ENCODE data around the gene CHST9. TPM values are rescaled to one million over a fixed set of nuclear protein-coding genes. Genes with fewer than 3 reads are reported as not detected.
"Not testable (repeated sequence)": the region's sequence is repeated elsewhere in the genome, so short reads cannot be mapped to it uniquely, and the experiment has no call there.

Gene CHST9
- polyA plus RNA-seq, 3 donors = not detected

- Histone ChIP-seq H3K4me3 (replicated peaks in 1 of 3; ENCODE audit: low read depth in 2 of 3, low read length in 3 of 3) (no peak overlapping the region), H3K9me3 (replicated peaks in 1 of 2; ENCODE audit: control insufficient read depth in 1 of 2, insufficient read depth in 1 of 2, low read length in 2 of 2) (no peaks in the 10 kb centered on the region), H3K27me3 (ENCODE audit: control insufficient read depth in 2 of 2, insufficient read depth in 2 of 2, low read length in 2 of 2) (no peaks in the 10 kb centered on the region), H3K36me3 (replicated peaks in 1 of 2; ENCODE audit: control insufficient read depth in 1 of 2, insufficient read depth in 2 of 2, low read length in 2 of 2) (no peaks in the 10 kb centered on the region), H2AFZ (ENCODE audit: insufficient read depth, low read depth, low read length, poor library complexity, severe bottlenecking) (no peak overlapping the region), H3K4me2 (replicated peaks; ENCODE audit: extremely low read depth, low read length, poor library complexity, severe bottlenecking) (no peak overlapping the region), H4K20me1 (ENCODE audit: insufficient read depth, low read length) (no peaks in the 10 kb centered on the region), H3K27ac (ENCODE audit: low read depth in 1 of 2, low read length in 2 of 2) (no peak overlapping the region), H3K79me2 (ENCODE audit: insufficient read depth, low read length) (no peaks in the 10 kb centered on the region), H3K4me1 (ENCODE audit: control insufficient read depth in 1 of 2, insufficient read depth in 2 of 2, low read length in 2 of 2) (no peaks in the 10 kb centered on the region), H3K9ac (ENCODE audit: insufficient read depth, low read length, poor library complexity, severe bottlenecking) (no peak overlapping the region)
- no peaks in the 10 kb centered on the region for H3K36me3 Mint-ChIP-seq
- 40% methylated on average over 1 of the region's 1 CpG for WGBS (ENCODE audit: insufficient coverage)
- peaks cover 0 to 4% (median 0%) of the 10 kb centered on the region in 3 donors for H3K27me3 Mint-ChIP-seq (ENCODE audit: low read depth in 3 of 3)
- no peak overlapping the region for H3K27ac Mint-ChIP-seq
- no peak for TF ChIP-seq CTCF (IDR thresholded peaks at IDR 0.05)
- intact Hi-C loops (cut with micrococcal nuclease) = no loop called here
- no peak overlapping the region for H3K4me3 Mint-ChIP-seq
- peaks cover 0 to 6% (median 2%) of the 10 kb centered on the region in 7 donors for H3K9me3 Mint-ChIP-seq
- peaks cover 7% of the 10 kb centered on the region for H3K4me1 Mint-ChIP-seq
- DNase-seq = no peak
Observed at GRCh38 chr18:26930630-26931029, 254.5 kb downstream of the CHST9 start.

GRCh38 chr18:26928670-26929313 lies 256.3 kb downstream of the CHST9 start:
- H3K27me3 Mint-ChIP-seq (ENCODE audit: low read depth in 3 of 3) = peaks cover 0 to 6% (median 0%) of the 10 kb centered on the region in 3 donors
- peaks cover 0 to 2% (median under 1%) of the 10 kb centered on the region in 7 donors for H3K9me3 Mint-ChIP-seq
- H3K4me1 Mint-ChIP-seq = peaks cover 7% of the 10 kb centered on the region
- TF ChIP-seq CTCF (IDR thresholded peaks at IDR 0.05) = no peak
- intact Hi-C loops (cut with micrococcal nuclease) = no loop called here
- no peak overlapping the region for H3K4me3 Mint-ChIP-seq
- Histone ChIP-seq H3K79me2 (ENCODE audit: insufficient read depth, low read length) (no peaks in the 10 kb centered on the region), H3K36me3 (replicated peaks in 1 of 2; ENCODE audit: control insufficient read depth in 1 of 2, insufficient read depth in 2 of 2, low read length in 2 of 2) (no peaks in the 10 kb centered on the region), H3K27ac (ENCODE audit: low read depth in 1 of 2, low read length in 2 of 2) (no peak overlapping the region), H3K9me3 (replicated peaks in 1 of 2; ENCODE audit: control insufficient read depth in 1 of 2, insufficient read depth in 1 of 2, low read length in 2 of 2) (no peaks in the 10 kb centered on the region), H2AFZ (ENCODE audit: insufficient read depth, low read depth, low read length, poor library complexity, severe bottlenecking) (no peak overlapping the region), H3K4me3 (replicated peaks in 1 of 3; ENCODE audit: low read depth in 2 of 3, low read length in 3 of 3) (no peak overlapping the region), H3K4me2 (replicated peaks; ENCODE audit: extremely low read depth, low read length, poor library complexity, severe bottlenecking) (no peak overlapping the region), H3K4me1 (ENCODE audit: control insufficient read depth in 1 of 2, insufficient read depth in 2 of 2, low read length in 2 of 2) (no peaks in the 10 kb centered on the region), H4K20me1 (ENCODE audit: insufficient read depth, low read length) (no peaks in the 10 kb centered on the region), H3K27me3 (ENCODE audit: control insufficient read depth in 2 of 2, insufficient read depth in 2 of 2, low read length in 2 of 2) (no peaks in the 10 kb centered on the region), H3K9ac (ENCODE audit: insufficient read depth, low read length, poor library complexity, severe bottlenecking) (no peak overlapping the region)
- 100% methylated on average over 1 of the region's 3 CpGs for WGBS (ENCODE audit: insufficient coverage)
- H3K27ac Mint-ChIP-seq = no peak overlapping the region
- no peak for DNase-seq
- no peaks in the 10 kb centered on the region for H3K36me3 Mint-ChIP-seq

GRCh38 chr18:26927822-26928221 lies 257.3 kb downstream of the CHST9 start:
- H3K9ac ChIP-seq (ENCODE audit: insufficient read depth, low read length, poor library complexity, severe bottlenecking); H3K27me3 Mint-ChIP-seq (ENCODE audit: low read depth in 3 of 3); H3K4me3 Mint-ChIP-seq; H3K36me3 Mint-ChIP-seq; H3K79me2 ChIP-seq (ENCODE audit: insufficient read depth, low read length); H3K4me1 ChIP-seq (ENCODE audit: control insufficient read depth in 1 of 2, insufficient read depth in 2 of 2, low read length in 2 of 2); H4K20me1 ChIP-seq (ENCODE audit: insufficient read depth, low read length); H2AFZ ChIP-seq (ENCODE audit: insufficient read depth, low read depth, low read length, poor library complexity, severe bottlenecking); H3K9me3 ChIP-seq (replicated peaks in 1 of 2; ENCODE audit: control insufficient read depth in 1 of 2, insufficient read depth in 1 of 2, low read length in 2 of 2); H3K4me2 ChIP-seq (replicated peaks; ENCODE audit: extremely low read depth, low read length, poor library complexity, severe bottlenecking); H3K27me3 ChIP-seq (ENCODE audit: control insufficient read depth in 2 of 2, insufficient read depth in 2 of 2, low read length in 2 of 2); H3K4me1 Mint-ChIP-seq; intact Hi-C loops (cut with micrococcal nuclease); H3K9me3 Mint-ChIP-seq; DNase-seq; H3K36me3 ChIP-seq (replicated peaks in 1 of 2; ENCODE audit: control insufficient read depth in 1 of 2, insufficient read depth in 2 of 2, low read length in 2 of 2); H3K27ac Mint-ChIP-seq; H3K4me3 ChIP-seq (replicated peaks in 1 of 3; ENCODE audit: low read depth in 2 of 3, low read length in 3 of 3); H3K27ac ChIP-seq (ENCODE audit: low read depth in 1 of 2, low read length in 2 of 2): not testable (repeated sequence)
- WGBS (ENCODE audit: insufficient coverage) = no CpG with 5 or more reads among the region's 8 CpGs
